ENCODE results near the gene RFX7. TPM values are rescaled to one million over a fixed set of nuclear protein-coding genes. Genes with fewer than 3 reads are reported as not detected.

RFX7 gene
- total and polyA plus RNA-seq, 2 of the 4 experiments (the other 2 are of a cell fraction), result 4.1 to 10.6 TPM

DNA sequence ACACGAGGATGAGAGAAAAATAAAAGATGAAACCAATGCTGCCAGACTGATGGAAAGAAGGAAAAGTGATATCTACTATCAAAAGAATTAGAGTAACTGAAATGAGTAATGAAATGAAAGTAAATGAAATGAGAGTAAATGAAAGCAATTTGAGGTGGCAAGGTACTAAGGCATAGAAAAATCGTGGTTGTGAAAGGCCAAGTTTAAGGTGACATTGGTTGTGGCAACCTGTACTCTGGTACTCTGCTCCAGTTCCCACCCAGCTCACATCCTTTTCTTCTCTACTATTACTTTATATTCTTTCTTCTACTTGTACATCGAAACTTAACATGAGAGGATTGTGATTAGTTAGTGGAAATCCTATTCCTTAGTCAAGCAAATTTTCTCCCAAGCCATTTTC, 10.1 kb downstream of the RFX7 start:
- H3K27ac ChIP-seq (ENCODE audit: insufficient read depth, low read length), result no peak overlapping the region
- no peaks in the 10 kb centered on the region for H3K27me3 ChIP-seq (ENCODE audit: control insufficient read depth, insufficient read depth, low read length)
- no peaks in the 10 kb centered on the region for H3K9me1 ChIP-seq (ENCODE audit: insufficient read depth, low read length)
- peaks cover 37 to 40% of the 10 kb centered on the region in 2 experiments for H3K79me1 ChIP-seq (ENCODE audit: low read depth in 1 of 2, low read length in 2 of 2)
- no peak overlapping the region for H4K8ac ChIP-seq (ENCODE audit: low read depth in 2 of 2, low read length in 2 of 2)
- no peaks in the 10 kb centered on the region for H3K4me1 ChIP-seq (ENCODE audit: control insufficient read depth, insufficient read depth, low read length)
- no peak overlapping the region for H3K23ac ChIP-seq (ENCODE audit: low read depth, low read length)
- H3K9ac ChIP-seq (ENCODE audit: low read depth, low read length), result no peak overlapping the region
- in situ Hi-C loops (cut with MboI; ENCODE audit: low sequenced_read_pairs) (no loop called here), dilution Hi-C loops (cut with HindIII; ENCODE audit: low sequenced_read_pairs, unreplicated experiment) (no loop called here), intact Hi-C loops (cut with micrococcal nuclease) (no loop called here)
- no peak overlapping the region for H3K4me3 ChIP-seq (ENCODE audit: insufficient read depth, low read depth, low read length)
- no CpG with 5 or more reads among the region's 3 CpGs for WGBS, 2 experiments (ENCODE audit: extremely low coverage in 2 of 2, insufficient read length in 1 of 2)
- BruUV-seq (replicated peaks), result no TSS peak
- ATAC-seq (ENCODE audit: low read depth) (no peak), DNase-seq (no peak)
- ChIA-PET POLR2A (ENCODE audit: unreplicated experiment) (no interaction called here), CTCF (no interaction called here)
- no peak overlapping the region for H4K91ac ChIP-seq (ENCODE audit: insufficient read depth, low read depth, low read length)
- no peak overlapping the region for H2BK20ac ChIP-seq (ENCODE audit: low read depth, low read length)
- no peak overlapping the region for H2BK15ac ChIP-seq (ENCODE audit: low read depth, low read length)
- no peak overlapping the region for H2AK5ac ChIP-seq (ENCODE audit: low read depth, low read length)
- no peak overlapping the region for H3K56ac ChIP-seq (ENCODE audit: extremely low read depth, insufficient read depth, low read length)
- no peak overlapping the region for H3K4me2 ChIP-seq (ENCODE audit: low read depth, low read length)
- no peak overlapping the region for H2AFZ ChIP-seq (replicated peaks; ENCODE audit: low read length, poor library complexity)
- peaks cover 16% of the 10 kb centered on the region for H3K36me3 ChIP-seq (ENCODE audit: control insufficient read depth, insufficient read depth, low read length)
- TF ChIP-seq MAFK (IDR thresholded peaks at IDR 0.05; ENCODE audit: low read depth, low read length) (no peak), CEBPB (IDR thresholded peaks at IDR 0.05; ENCODE audit: low read depth, low read length) (no peak), FOS (IDR thresholded peaks at IDR 0.05; ENCODE audit: low read depth, low read length) (no peak), RAD21 (IDR thresholded peaks at IDR 0.05; ENCODE audit: low read length) (no peak)
- H2BK120ac ChIP-seq (ENCODE audit: low read depth, low read length), result no peak overlapping the region
- no peak overlapping the region for H3K18ac ChIP-seq (ENCODE audit: low read depth, low read length)
- H3K4ac ChIP-seq (ENCODE audit: low read depth, low read length), result no peak overlapping the region
- no peak overlapping the region for H3K14ac ChIP-seq (replicated peaks; ENCODE audit: low read depth, low read length)
- H3K9me3 ChIP-seq (ENCODE audit: control insufficient read depth, insufficient read depth, low read length), result peaks cover 16% of the 10 kb centered on the region
- H2AK9ac ChIP-seq (replicated peaks; ENCODE audit: low read depth, low read length, poor library complexity), result no peak overlapping the region
- H4K20me1 ChIP-seq (ENCODE audit: insufficient read depth, low read length), result peaks cover 17% of the 10 kb centered on the region; the same call in 1 of the 2 replicates
- H2BK5ac ChIP-seq (ENCODE audit: low read depth, low read length, poor library complexity, severe bottlenecking), result no peak overlapping the region
- no peak overlapping the region for H4K5ac ChIP-seq (ENCODE audit: low read depth, low read length)
